UCSD-AML1 (cell line): ENCODE measurements around the gene ZFP36L1.

Source experiments
- DNase-seq: peaks from one replicate; lab custom pipeline; 2025; ENCODE audit not compliant: unreplicated experiment; lab: John Stamatoyannopoulos, UW

The ZFP36L1 gene, protein sequence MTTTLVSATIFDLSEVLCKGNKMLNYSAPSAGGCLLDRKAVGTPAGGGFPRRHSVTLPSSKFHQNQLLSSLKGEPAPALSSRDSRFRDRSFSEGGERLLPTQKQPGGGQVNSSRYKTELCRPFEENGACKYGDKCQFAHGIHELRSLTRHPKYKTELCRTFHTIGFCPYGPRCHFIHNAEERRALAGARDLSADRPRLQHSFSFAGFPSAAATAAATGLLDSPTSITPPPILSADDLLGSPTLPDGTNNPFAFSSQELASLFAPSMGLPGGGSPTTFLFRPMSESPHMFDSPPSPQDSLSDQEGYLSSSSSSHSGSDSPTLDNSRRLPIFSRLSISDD

DNA sequence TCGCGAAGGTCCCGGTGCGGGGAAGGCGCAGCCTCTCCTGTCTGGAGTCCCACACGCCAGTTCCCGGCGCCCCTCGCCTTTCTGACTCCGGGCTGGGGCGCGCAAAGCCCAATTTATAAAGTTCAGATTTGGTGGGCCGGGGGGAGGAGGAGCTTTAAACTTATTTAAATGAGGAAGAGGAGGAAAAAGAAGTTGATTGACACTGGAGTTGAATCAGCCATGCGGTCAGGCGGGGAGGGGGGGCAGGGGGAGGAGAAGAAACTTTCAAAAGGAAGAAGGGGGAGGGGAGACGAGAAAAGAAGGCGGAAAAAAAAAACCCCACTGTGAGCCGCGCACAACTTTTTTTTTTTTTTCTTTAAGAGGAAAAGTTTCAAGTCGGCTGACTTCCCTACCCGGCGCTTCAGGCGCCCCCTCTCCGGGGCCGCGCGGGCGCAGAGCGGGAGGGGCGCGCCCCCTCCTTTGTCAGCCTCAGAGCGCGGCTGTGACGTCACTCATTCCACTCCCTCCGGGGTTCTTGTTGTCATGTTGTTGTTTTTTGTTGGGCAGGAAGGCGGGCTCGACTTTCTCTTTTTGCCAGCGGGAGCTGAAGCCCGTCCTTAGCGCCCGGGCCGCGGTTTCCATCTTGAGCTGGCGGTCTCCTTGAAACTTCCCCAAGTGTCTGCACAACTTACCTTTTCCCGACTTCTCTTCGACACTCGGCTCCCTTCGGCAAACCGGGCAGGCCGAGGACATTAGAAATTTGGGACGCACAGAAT, at the start of gene ZFP36L1:
TSS of gene ZFP36L1 (minus strand) at position 89 of the 755 bp plus-strand sequence. CDS start 129 bp downstream, outside the sequence.
- peak; percentile 92 for DNase-seq

DNA sequence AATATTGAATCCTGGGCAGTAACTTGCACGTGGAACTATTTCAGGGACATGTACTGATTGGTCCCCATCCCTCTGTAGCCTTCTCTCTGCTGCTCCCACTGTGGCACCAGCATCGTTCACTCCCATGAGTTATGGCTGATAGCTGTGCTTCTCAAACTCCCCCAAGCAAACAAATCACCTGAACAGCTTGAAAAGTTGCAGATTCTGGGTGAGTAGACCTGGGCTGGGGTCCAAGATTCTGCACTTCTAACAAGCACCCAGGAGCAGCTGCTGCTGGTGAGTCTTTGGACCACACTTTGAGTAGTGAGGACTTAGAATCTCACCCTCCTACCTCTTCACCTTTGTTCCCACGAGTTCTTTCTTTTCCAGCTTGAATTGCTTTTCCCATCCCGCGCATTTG, 49.4 kb upstream of the ZFP36L1 start:
- no peak for DNase-seq

DNA sequence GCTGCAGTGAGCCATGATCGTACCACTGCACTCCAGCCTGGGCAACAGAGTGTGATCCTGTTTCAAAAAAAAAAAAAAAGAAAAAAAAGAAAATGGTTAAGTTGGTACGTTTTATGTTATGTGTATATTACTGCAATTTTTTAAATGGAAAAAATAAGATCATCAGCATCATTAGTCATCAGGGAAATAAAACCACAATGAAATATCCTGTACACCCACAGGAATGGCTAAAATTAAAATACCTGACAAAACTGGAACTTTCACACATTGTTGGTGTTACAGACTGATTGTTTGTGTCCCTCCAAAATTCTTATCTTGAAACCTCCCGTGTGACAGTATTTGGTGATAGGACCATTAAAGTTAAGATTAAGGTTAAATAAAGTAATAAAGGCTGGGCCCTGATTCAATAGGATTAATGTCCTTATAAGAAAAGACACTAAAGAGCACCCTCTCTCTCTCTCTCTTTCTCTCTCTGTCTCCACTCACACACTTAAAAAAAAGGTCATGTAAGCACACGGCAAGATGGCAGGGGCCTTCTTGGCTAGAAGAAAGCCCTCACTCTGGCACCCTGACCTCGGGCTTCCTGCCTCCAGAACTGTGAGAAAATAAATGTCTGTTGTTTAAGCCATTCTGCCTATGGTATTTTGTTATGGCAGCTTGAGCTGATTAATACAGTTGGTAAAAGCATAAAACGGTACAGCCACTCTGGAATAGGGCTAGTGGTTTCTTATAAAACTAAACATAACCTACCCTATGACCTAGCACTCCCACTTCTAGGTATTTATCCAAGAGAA, 48.3 kb upstream of the ZFP36L1 start:
- no peak for DNase-seq

DNA sequence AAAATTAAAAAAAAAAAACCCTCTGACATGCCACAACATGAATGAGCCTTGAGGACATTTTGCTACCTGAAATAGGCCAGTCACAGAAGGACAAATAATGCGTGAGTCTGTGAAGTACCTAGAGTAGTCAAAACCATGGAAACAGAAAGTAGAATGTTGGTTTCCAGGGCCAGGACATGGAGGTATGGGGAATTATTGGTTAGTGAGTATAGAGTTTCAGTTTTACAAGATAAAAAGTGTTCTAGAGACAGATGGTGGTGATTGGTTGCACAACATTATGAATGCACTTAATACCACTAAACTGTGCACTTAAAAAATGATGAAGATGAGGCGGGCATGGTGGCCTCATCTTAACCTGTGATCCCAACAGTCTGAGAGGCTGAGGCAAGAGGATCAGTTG, 47.6 kb upstream of the ZFP36L1 start:
- no peak for DNase-seq

DNA sequence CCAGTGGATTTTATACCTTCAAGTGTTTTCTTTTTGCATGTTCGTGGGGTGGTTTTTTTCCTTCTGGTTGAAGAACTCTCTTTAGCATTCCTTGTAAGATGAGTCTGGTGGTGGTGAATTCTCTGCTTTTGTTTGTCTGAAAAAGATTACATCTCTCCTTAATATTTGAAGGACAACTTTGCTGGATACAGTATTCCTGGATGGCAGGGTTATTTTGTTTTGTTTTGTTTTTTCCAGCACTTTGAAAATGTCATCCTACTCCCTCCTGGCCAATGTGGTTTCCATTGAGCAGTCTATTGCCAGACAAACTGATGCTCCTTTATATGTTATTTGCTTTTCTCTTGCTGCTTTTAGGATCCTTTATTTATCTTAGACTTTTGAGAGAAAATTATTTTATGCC, 43.2 kb upstream of the ZFP36L1 start:
- DNase-seq = no peak

DNA sequence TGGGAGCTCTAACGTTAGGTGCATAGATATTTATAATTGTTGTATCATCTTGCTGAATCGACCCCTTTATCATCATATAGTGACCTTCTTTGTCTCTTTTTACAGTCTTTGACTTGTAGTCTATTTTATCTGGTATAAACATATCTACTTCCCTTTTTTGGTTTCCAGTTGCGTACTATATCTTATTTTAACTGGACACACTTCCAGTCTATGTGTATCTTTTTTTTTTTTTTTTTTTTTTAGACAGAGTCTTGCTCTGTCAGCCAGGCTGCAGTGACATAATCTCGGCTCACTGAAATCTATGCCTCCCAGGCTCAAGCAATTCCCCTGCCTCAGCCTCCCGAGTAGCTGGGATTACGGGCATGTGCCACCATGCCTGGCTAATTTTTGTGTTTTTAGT, 41.9 kb upstream of the ZFP36L1 start:
- DNase-seq = no peak

DNA sequence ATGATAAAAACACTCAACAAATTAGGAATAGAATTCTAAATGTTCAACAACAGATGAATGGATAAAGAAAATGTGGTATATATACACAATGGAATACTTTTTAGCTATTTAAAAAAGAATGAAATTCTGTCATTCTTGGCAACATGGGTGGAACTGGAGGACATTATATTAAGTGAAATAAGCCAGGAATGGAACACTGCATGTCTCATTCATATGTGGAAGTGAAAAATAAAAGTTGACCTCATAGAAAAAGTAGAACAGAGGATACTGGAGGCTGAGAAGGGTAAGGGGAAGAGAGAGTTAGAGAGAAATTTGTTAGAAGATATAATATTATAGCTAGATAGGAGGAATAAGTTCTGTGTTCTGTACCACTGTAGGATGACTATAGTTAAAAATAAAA, 35.8 kb upstream of the ZFP36L1 start:
- no peak for DNase-seq

DNA sequence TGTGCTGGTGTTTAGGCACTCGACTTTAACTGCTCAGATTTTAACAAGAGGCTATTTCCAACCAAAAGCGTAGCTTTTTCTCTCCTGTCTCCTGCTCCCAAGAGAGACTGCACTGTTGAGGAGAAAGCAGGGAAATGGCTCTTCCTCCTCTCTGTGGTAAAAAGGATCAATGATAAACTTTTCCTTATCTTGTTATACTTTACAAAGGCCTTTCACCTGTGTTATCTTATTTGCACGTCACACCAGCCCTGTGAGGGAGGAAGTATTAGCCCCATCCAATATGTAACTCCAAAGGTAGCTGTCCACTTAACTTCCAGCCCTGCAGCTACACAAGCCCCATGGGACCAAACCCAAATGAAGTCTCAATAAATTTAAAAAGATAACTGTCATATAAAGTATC, 32.9 kb upstream of the ZFP36L1 start:
- no peak for DNase-seq

DNA sequence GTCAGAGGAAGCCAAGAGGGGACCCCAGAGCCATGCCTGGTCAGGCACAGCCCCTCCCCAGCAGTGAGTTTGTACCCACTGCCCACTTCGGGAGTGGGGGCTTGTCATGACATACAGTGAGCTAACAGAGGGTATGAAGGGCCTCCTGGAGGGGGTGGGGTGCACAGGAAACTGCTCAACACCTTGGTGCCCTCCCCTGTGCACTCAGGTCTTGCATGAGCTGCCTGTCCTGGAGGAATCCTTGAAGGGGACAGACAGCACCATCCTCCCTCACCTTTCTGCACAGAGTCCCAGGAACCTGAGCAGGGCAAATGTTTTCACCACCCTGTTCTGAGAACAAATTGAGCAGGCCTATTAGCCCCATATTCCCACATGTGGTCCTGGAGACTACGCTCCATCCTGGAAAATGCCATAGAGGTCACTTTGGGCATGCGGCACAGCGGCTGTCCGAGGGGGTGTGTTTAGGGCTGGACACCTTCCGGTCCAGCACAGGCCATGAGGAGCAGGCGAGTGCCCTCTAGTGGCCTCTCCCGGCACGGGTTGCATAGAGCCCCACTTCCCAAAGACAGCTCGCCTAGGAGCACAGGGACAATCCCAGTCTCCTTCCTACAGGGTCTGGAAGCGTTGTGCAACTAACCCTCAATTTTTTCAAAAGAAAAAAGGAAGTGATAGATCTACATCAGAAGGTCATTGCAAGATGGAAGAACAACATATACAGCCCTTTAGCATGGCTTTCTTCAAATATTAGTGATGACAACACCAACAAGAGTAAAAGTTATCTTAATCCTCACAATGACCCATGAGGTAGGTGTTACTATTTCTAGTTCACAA, 31.9 kb upstream of the ZFP36L1 start:
- peak; percentile 75 for DNase-seq

DNA sequence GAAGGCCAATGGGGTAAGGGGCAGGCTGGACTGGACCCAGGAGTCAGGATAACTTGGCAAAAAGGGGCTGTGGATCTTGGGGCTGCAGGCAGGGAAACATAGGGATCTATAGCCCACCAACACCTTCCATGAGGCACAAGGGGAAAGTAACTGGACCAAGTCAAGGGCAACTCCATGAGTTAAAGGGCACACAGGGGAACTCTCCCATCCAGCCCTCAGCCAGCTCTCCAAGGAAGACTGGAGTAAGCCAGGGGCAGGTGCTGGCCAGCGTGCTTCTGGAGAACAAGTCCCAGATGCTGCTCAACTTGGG, 31.3 kb upstream of the ZFP36L1 start:
- DNase-seq = no peak

DNA sequence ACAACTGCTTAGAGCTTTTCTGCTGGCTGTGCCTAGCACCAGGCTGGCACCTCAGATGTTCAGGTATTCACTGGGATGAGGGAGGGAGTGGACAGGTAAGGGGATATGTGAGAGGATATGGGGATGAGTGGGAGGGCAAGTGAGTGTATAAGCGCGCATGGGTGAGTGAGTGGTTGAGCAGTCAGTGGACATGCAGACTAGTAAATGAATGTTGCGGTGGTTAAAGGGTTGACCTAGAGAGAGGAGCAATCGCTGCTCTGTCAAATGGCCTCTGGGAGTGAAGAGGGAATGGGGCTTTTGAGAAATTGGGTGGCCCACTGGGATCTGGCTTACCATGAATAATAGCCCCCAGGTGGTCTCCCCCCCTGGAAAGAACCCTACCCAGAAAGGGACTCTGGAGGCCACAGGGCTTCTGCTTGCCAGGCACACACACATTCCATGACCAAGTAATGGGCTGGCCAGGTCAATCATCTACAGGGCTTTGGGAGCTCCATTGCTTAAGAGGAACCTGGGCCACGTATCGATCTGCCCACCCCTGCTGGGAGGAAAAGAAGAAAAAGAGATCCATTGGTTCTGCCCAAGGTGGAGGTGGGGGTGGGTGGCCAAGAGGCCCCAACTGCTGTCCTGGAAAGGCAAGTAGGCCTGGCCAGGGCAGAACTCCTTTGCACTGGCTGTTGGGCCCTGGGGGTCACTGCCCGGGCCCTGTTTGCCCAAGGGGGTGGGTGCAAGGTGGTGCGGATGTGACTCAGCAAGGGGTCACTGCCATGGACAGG, 30.8 kb upstream of the ZFP36L1 start:
- no peak for DNase-seq

DNA sequence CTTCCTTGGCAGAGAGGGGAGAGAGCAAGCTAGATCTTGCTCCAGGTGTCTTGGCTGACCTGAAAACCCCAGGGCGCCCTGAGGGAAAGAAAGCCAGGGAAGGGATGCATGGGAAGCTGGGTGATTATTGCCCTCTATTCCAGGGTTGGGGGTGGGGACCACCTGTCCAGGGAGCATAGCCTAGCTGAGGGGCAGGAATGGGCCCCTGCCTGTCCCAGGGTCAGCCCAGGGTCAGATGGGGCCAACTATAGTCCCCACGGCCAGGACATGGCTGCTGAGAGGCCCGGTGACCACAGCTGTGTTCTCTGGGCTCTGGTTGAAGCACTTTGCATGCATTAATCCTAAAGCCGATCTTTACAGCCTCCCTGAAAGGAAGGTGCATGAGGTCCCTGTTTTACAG, 30.1 kb upstream of the ZFP36L1 start:
- no peak for DNase-seq

DNA sequence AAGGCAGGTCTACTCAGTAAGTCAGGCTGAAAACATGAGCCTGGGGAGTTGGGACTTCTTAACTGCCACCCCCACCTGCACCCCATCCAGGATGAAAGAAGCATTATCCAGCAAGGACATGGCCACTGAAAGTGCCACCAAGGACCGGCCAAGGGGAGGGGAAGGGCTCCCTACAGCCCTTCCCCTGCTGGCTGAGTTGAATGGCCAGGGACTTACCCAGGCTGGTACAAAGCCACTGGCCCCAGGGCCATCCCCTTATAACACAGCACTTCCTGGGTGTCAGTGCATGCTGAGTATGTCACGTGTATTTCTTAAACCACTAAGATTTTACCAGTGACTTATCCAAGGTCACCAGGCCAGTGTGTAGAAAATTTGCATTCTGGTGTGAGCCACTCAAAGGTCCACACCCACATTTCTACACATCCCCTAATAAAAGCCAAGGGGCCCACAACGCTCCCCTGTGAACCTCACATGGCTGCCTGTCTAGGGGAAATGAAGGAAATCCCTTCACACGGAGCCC, 29.3 kb upstream of the ZFP36L1 start:
- DNase-seq = no peak

DNA sequence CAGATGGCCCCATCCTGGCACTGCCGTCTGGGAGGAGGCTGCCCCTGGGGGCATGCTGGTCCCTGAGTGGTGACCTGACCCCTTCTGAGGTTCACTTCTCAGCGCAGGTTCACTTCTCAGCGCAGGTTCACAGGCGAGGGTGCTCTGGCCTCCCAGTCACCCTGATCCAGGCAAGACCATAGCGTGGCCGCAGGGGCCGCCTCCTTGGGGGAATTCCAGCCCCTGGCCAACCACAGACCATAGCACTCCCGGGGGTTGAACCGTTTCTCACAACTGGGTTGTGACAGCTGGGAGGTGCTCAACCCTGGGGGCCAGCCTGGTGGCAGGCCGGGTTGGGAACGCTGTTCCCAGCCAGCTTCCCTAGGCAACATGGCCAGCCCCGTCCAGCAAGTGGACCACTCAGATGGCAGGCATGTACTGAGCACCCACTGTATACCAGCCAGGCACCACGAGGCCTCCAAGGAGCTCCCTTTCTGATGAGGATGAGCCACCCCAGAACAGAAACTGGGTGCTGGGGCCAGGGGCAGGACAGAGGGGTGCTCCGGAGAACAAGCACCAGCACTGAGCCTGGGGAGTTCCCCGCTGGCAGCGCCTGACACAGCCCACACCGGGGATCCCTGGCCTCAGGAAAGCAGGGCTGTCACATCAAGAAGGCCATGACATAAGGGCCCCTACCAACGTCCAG, 28.3 kb upstream of the ZFP36L1 start:
- DNase-seq = no peak

DNA sequence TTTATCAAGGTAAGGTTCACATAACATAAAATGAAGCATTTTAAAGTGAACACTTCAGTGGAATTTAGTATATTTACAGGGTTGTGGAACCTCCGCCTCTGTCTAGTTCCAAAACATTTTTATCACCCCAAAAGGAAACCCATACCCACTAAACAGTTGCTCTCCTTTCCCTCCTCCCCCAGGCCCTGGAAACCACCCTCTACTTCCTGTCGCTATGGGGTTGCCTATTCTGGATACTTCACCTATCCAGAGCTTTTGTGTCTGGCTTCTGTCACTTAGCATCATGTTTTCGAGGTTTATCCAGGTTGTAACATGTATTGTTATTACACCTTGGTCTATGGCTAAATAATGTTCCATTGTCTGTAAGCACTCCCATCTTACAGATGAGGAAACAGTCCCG, 27.7 kb upstream of the ZFP36L1 start:
- no peak for DNase-seq

DNA sequence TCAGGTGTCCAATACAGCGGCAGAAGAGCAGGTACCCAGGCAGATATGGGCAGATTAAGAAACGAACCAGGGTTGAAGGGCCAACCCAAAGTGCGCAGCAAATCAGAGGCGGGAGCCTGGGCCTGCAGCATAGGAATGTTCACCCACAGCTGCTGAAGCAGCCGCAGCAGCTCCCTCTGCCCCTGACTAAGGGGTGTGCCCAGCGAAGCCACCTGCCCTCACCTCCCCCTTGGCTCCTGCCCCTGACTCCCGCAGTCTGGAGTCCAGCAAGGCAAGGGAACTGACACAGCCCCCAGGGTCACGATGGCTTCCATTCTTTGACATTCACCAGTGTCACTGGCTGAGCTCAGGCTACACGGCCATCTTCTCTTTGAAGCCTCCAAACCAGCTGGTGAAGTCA, 27.3 kb upstream of the ZFP36L1 start:
- no peak for DNase-seq

DNA sequence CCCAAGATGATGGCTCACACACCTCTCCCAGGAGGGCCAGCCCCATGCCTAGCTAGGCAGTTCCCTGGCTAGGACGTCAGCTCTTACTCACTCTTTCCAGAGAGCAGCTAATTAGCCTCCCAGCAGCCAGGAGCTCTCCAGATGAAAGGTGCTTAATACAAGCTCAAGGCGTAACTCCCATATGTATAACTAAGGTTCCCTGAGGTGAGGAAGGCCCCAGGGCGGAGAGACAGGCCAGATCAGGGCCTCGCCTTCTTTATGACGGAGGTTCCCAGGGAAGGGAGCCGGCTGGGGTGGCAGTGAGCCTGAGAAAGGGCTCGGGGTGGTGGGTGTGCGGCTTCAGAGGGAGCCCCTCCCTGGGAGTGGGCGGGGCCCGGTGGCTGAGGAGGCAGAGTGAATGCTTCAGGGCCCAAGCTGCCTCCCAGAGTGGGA, 26.4 kb upstream of the ZFP36L1 start:
- DNase-seq = no peak

DNA sequence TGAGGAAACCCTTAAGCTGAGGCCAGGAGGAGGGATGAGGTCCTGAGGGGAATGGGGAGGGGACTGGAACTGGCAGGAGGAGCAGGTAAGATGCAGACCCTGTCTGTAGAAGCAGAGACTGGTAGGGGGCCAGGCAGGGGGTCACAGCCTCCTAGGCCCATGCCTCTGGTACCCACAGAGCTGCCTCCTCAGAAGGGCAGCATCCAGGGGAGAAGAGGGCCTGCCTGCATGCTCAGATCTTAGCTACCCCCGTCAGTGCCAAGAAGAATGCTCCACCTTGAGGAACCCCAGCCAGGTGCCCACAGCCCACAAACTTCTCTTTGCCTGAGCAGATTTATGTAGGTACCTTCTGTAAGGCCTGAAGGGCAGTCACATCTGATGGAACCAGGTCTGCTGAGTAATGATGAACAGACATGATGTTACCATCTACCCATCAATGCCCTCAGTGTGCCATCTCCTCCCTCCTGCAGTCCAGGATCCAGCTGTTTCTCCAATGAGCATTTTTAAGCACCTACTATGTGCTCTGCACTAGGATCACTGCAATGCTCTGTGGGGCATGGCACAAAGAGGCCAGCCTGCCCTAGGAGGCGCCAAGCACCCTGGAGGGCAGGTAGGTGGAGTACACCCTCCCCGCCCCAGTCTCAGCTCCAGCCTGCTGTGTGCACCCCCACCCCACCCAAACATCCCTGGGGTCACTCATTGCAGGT, 24.8 kb upstream of the ZFP36L1 start:
- no peak for DNase-seq

DNA sequence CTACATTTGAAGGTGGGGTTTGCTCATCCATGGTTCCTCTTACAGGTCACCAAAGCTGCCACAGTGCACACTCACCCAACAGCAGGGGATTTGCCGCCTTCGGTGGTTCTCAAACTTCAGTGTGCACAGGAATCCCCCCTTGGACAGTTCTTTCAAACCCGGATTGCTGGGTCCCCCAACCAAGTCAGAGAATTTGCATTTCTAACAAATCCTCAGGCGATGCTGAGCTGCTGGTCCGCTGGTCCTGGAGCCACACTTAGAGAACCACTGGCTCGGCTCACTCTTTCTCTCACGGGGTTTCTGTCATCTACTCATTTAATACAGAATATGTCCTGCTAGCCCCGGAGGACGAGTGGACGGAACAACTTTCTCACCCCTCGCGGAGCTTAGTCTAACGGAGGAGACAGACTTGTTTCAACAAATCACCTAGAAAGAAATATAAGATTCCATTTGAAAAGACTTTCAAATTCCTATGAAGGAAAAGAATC, 24.1 kb upstream of the ZFP36L1 start:
- no peak for DNase-seq
